ENCODE measurements around the gene SPOUT1. TPM values are rescaled to one million over a fixed set of nuclear protein-coding genes. Genes with fewer than 3 reads are reported as not detected.
A peak's percentile ranks its signal among the peaks of the same experiment; 100 is the strongest.

The SPOUT1 gene
- total RNA-seq, 6 donors from 2014 or later = 10.5 to 108 (median 41.7) TPM

DNA sequence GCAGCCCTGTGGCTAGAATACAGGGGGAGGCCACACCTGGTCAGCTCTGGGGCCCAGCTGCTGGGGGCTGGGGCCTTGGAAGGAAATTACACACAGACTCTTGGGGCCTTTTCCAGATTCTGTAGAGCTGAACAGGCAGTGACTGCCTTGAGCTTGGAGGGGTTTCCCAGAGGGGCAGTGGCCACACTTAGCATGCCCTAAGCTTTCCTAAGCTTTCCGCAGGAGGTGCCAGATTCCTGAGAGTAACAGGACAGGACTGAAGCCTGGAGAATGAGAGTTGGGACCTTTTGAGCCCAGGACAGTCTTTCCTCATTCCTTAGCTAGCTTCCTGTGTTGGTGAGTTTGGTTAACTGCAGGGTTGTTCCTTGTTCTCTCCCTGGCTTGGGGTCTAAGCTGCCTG lies 41.1 kb downstream of the SPOUT1 start:
- 90% methylated on average over 1 of the region's 1 CpG; no CpG with 5 or more reads in 1 of the 2 donors for WGBS, 2 donors

DNA sequence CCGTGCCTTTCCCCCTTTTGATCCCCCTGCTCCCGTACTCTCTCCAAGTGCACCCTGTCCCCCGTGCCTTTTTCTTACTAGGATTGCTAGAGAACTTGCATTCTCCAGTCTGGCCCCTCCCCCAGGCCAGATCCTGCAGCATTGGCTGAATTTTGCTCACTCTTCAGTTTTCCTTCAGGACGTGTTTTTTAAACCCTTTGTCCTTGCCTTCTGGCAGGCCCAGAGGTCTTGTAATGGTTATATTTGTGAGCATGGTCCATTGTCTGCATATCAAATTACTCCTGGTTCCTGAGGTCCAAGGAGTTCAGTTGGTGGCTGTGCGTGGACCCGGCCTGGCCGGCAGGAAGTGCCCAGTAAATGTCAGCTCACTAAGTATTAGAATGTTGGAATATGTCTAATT lies 41.9 kb downstream of the SPOUT1 start:
- peak overlapping the region; percentile 82 to 88 (median 86) for H3K27ac ChIP-seq
- peaks cover 13 to 22% (median 13%) of the 10 kb centered on the region in 4 donors for H3K4me1 ChIP-seq
- H3K36me3 ChIP-seq = peaks cover 10 to 26% (median 23%) of the 10 kb centered on the region in 4 donors
- 0 to 2% methylated on average over 7 of the region's 7 CpGs for WGBS, 2 donors
- DNase-seq (no peak), ATAC-seq (ENCODE audit: low FRiP score in 2 of 2) (peak in 1 of 2 donors; percentile 25)
- TF ChIP-seq EP300 (IDR thresholded peaks at IDR 0.05) (no peak), POLR2AphosphoS5 (IDR thresholded peaks at IDR 0.05) (no peak), POLR2A (IDR thresholded peaks at IDR 0.05) (no peak)
- TF ChIP-seq, protein P1, sequence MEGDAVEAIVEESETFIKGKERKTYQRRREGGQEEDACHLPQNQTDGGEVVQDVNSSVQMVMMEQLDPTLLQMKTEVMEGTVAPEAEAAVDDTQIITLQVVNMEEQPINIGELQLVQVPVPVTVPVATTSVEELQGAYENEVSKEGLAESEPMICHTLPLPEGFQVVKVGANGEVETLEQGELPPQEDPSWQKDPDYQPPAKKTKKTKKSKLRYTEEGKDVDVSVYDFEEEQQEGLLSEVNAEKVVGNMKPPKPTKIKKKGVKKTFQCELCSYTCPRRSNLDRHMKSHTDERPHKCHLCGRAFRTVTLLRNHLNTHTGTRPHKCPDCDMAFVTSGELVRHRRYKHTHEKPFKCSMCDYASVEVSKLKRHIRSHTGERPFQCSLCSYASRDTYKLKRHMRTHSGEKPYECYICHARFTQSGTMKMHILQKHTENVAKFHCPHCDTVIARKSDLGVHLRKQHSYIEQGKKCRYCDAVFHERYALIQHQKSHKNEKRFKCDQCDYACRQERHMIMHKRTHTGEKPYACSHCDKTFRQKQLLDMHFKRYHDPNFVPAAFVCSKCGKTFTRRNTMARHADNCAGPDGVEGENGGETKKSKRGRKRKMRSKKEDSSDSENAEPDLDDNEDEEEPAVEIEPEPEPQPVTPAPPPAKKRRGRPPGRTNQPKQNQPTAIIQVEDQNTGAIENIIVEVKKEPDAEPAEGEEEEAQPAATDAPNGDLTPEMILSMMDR (IDR thresholded peaks at IDR 0.05) = no peak
- H3K9me3 ChIP-seq = no peaks in the 10 kb centered on the region
- peak overlapping the region; percentile 83 to 100 (median 98) for H3K4me3 ChIP-seq
- no peaks in the 10 kb centered on the region for H3K27me3 ChIP-seq

More for the DNA sequence above, 41.1 kb downstream of the SPOUT1 start:
- Histone ChIP-seq H3K9me3 (no peaks in the 10 kb centered on the region), H3K4me1 (peaks cover 13 to 22% (median 13%) of the 10 kb centered on the region in 4 donors), H3K4me3 (peak overlapping the region in 1 of 4 donors; percentile 98), H3K36me3 (peaks cover 13 to 34% (median 31%) of the 10 kb centered on the region in 4 donors), H3K27ac (peak overlapping the region in 1 of 4 donors; percentile 88), H3K27me3 (no peaks in the 10 kb centered on the region)
- no peak for DNase-seq
- TF ChIP-seq, protein P1 (IDR thresholded peaks at IDR 0.05) = no peak
- TF ChIP-seq POLR2AphosphoS5 (IDR thresholded peaks at IDR 0.05) = no peak
- TF ChIP-seq POLR2A (IDR thresholded peaks at IDR 0.05) = no peak
- TF ChIP-seq EP300 (IDR thresholded peaks at IDR 0.05) = no peak
- ATAC-seq (ENCODE audit: low FRiP score in 2 of 2) = no peak

DNA sequence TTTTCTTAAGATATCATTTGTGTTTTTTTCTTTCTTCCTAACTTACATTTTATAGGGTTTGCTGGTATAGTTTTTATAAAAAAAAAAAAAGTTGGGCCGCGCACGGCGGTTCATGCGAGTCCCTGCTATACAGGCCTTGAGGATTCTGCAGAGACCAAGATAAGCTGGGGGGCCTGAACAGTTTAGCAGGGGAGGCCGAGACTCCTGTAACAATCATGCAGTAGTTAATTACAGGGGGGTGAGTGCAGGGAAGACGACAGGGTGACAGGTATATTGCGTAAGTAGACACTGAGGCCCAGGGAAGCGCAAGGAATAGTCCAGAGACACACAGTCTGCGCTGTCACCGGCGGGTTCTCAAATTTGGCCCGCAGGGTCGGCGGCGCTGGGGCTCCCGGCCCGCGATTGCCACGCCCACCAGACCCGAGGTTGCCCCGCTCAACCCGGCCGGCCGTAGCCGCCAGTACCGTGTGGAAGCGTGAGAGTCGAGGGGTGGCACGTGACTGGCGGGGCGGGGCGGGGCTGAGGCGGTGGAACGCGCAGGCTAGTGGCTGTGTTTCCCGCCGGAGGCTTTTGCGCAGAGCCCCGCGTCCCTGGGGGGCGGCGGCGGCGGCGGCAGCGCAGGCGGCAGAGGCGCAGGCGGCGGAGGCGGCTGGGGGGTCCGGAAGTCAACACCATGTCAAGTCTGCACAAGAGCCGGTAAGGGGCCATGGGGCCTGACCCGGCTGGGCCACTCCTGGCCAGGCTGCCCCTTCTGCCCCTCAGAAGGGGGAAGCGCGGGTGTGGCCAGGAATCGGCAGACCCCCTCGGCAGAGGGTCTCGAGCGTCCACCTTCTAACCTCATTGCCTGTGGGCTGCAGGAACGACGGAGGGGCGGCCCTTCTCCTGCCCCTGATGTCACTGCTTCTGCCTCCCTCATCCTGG lies 42.7 kb downstream of the SPOUT1 start, which contains the start of gene TBC1D13:
Gene TBC1D13 (plus strand): TSS at position 573 of the 921 bp plus-strand sequence. CDS start 101 bp downstream, at position 674.
- Histone ChIP-seq H3K36me3 (peaks cover 4 to 19% (median 16%) of the 10 kb centered on the region in 4 donors), H3K27ac (peak within 1 kb of the TSS; percentile 82 to 88 (median 86)), H3K9me3 (peaks cover 0 to under 1% (median 0%) of the 10 kb centered on the region in 4 donors), H3K27me3 (no peaks in the 10 kb centered on the region), H3K4me1 (peaks cover 13 to 22% (median 13%) of the 10 kb centered on the region in 4 donors), H3K4me3 (peak within 1 kb of the TSS; percentile 83 to 100 (median 98))
- ATAC-seq (ENCODE audit: low FRiP score in 2 of 2) = peak; percentile 96 to 99
- TF ChIP-seq POLR2A (IDR thresholded peaks at IDR 0.05) (peak in 2 of 4 donors; percentile 52 to 82), EP300 (IDR thresholded peaks at IDR 0.05) (peak in 1 of 4 donors; percentile 67), POLR2AphosphoS5 (IDR thresholded peaks at IDR 0.05) (peak; percentile 62 to 88)
- TF ChIP-seq, protein P1 (IDR thresholded peaks at IDR 0.05) = peak in 2 of 6 experiments; percentile 12 to 25
- DNase-seq = peak; percentile 92 to 98
- WGBS, 2 donors = 12 to 30% methylated on average over 15 to 44 of the region's 64 CpGs

DNA sequence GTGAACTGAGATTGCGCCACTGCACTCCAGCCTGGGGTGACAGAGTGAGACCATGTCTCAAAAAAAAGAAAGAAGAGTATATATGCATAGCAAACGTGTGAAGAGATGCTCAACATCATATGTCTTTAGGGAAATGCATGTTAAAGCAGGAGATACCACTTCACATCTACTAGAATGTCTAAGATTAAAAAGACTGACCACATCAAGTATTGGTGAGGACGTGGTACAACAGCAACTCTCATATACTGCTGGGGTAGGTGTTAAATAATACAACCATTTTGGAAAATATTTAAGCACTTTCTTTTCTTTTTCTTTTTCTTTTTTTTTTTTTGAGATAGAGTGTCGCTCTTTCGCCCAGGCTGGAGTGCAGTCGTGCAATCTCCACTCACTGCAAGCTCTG lies 44.2 kb downstream of the SPOUT1 start:
- H3K9me3 ChIP-seq = peaks cover 0 to 7% (median 0%) of the 10 kb centered on the region in 4 donors
- H3K4me3 ChIP-seq = no peak overlapping the region
- WGBS, 2 donors = 95 to 97% methylated on average over 6 of the region's 6 CpGs
- H3K27me3 ChIP-seq = no peaks in the 10 kb centered on the region
- ATAC-seq (ENCODE audit: low FRiP score in 2 of 2) = no peak
- no peak overlapping the region for H3K27ac ChIP-seq
- no peak for DNase-seq
- H3K36me3 ChIP-seq = peaks cover 0 to 3% (median 2%) of the 10 kb centered on the region in 4 donors
- no peak for TF ChIP-seq EP300 (IDR thresholded peaks at IDR 0.05)
- no peak for TF ChIP-seq POLR2A (IDR thresholded peaks at IDR 0.05)
- TF ChIP-seq, protein P1 (IDR thresholded peaks at IDR 0.05) = no peak
- no peak for TF ChIP-seq POLR2AphosphoS5 (IDR thresholded peaks at IDR 0.05)
- peaks cover 13 to 22% (median 13%) of the 10 kb centered on the region in 4 donors for H3K4me1 ChIP-seq

All from upper lobe of left lung (tissue), 6 donors.